Right cardiac atrium (tissue), 5 donors: ENCODE results near the gene MS4A5. TPM values are rescaled to one million over a fixed set of nuclear protein-coding genes. Genes with fewer than 3 reads are reported as not detected.
A peak's percentile ranks its signal among the peaks of the same experiment; 100 is the strongest.
"Not testable (repeated sequence)": the region's sequence is repeated elsewhere in the genome, so short reads cannot be mapped to it uniquely, and the experiment has no call there.

Source experiments
- ATAC-seq, 2 donors: fragments of 200-7000 bp; cut with Tn5 transposase; one replicate each; pipeline versions ENCODE4 v1.8.0 to v1.9.1; 2020; ENCODE audit warnings: moderate library complexity in 2 of 2, mild to moderate bottlenecking in 1 of 2
- DNase-seq, 3 donors: peaks; one replicate each; pipeline ENCODE4 v3.0.0-alpha.2; 2020
- H3K27ac ChIP-seq: one replicate; pipeline ENCODE4 v1.5.1; 2013; ENCODE audit warnings: mild to moderate bottlenecking, low read length, control low read depth, moderate library complexity
- H3K27me3 ChIP-seq: one replicate; pipeline ENCODE4 v1.6.1; 2013; ENCODE audit not compliant: control insufficient read depth, insufficient read depth
- H3K4me1 ChIP-seq: one replicate; pipeline ENCODE4 v1.6.1; 2013; ENCODE audit warnings: low read length; ENCODE audit not compliant: control insufficient read depth, insufficient read depth
- H3K4me3 ChIP-seq: one replicate; pipeline ENCODE4 v1.5.1; 2013; ENCODE audit warnings: low read length, control low read depth
- H3K9me3 ChIP-seq: one replicate; pipeline ENCODE4 v1.6.1; 2013; ENCODE audit warnings: low read length; ENCODE audit not compliant: control insufficient read depth
- whole genome bisulfite sequencing: extraction: QIAGEN DNeasy Blood & Tissue Kit; methylation state at CpG from one replicate; pipeline ENCODE4 v1.1.7; 2013; 5-methylcytosine and 5-hydroxymethylcytosine counted together
- intact Hi-C, 4 donors: fragments of 100-400 bp; cut with DNase I; formaldehyde crosslinking; loops; one replicate each; pipeline versions ENCODE4 v1.11.0 to v1.14.0; 2022 to 2023
- polyA plus RNA-seq: library from polyadenylated mRNA; stranded (reverse); fragments of 200-250 nt; gene quantifications from one replicate; pipeline ENCODE4 v1.2.3, GENCODE V29; 2013
- total RNA-seq, 4 donors: library from RNA; stranded (reverse); fragmentation: NEBNext Ultra II Directional; extraction: Animal tissue kit (Norgen Biotek cat#: 25700); gene quantifications; one replicate each; pipeline ENCODE4 v1.2.1, GENCODE V29; 2021
- donor health status: healthy with polysubstance abuse.
- donor health status: DM: no; HTN: yes; CAD: no.
- donor health status: DM: no; HTN: no; CAD: no.
- donor health status: DM: no; HTN: yes; CAD: no; lungs with severe emphysema.
- donor health status: DM: yes; HTN: yes; CAD: no.

Gene MS4A5
- total and polyA plus RNA-seq, 5 donors, result not detected

GRCh38 chr11:60431251-60431650, 1.9 kb downstream of the MS4A5 start:
- Histone ChIP-seq H3K4me3 (no peak overlapping the region), H3K27ac (no peak overlapping the region), H3K27me3 (peaks cover 4% of the 10 kb centered on the region), H3K9me3 (no peaks in the 10 kb centered on the region), H3K4me1 (no peaks in the 10 kb centered on the region)
- intact Hi-C loops, result no loop called here
- ATAC-seq (no peak), DNase-seq (no peak)
- WGBS, result 73% methylated on average over 2 of the region's 2 CpGs

- ATAC-seq (no peak), DNase-seq (no peak)
- Histone ChIP-seq H3K27ac (no peak overlapping the region), H3K4me1 (no peaks in the 10 kb centered on the region), H3K27me3 (peaks cover 4% of the 10 kb centered on the region), H3K4me3 (no peak overlapping the region), H3K9me3 (no peaks in the 10 kb centered on the region)
- 66% methylated on average over 4 of the region's 4 CpGs for WGBS
- intact Hi-C loops, result no loop called here
These were observed 4.0 kb downstream of the MS4A5 start for GRCh38 chr11:60433401-60433800.

GRCh38 chr11:60447070-60447469, 17.7 kb downstream of the MS4A5 start:
- H3K4me3 ChIP-seq, result no peak overlapping the region
- no peaks in the 10 kb centered on the region for H3K4me1 ChIP-seq
- no peak for DNase-seq
- no peak overlapping the region for H3K27ac ChIP-seq
- H3K27me3 ChIP-seq, result no peaks in the 10 kb centered on the region
- no peak for ATAC-seq
- intact Hi-C loops, result no loop called here
- no peaks in the 10 kb centered on the region for H3K9me3 ChIP-seq

- Histone ChIP-seq H3K4me3 (no peak overlapping the region), H3K4me1 (no peaks in the 10 kb centered on the region), H3K9me3 (no peaks in the 10 kb centered on the region), H3K27me3 (no peaks in the 10 kb centered on the region), H3K27ac (no peak overlapping the region)
- DNase-seq (peak in 1 of 3 donors; percentile 13), ATAC-seq (no peak)
- intact Hi-C loops, result no loop called here
These were observed 18.5 kb downstream of the MS4A5 start for GRCh38 chr11:60447846-60448245.

- intact Hi-C loops, H3K4me3 ChIP-seq, H3K4me1 ChIP-seq, ATAC-seq, H3K27me3 ChIP-seq, H3K9me3 ChIP-seq, H3K27ac ChIP-seq: not testable (repeated sequence)
- WGBS, result 95% methylated on average over 32 of the region's 32 CpGs
- DNase-seq, result peak in 2 of 3 donors; percentile 25 to 38
These were observed 21.8 kb downstream of the MS4A5 start for GRCh38 chr11:60451185-60451584.

GRCh38 chr11:60454212-60454611, 24.8 kb downstream of the MS4A5 start:
- ATAC-seq (no peak), DNase-seq (no peak)
- Histone ChIP-seq H3K27ac (no peak overlapping the region), H3K4me3 (no peak overlapping the region), H3K27me3 (no peaks in the 10 kb centered on the region), H3K9me3 (no peaks in the 10 kb centered on the region), H3K4me1 (no peaks in the 10 kb centered on the region)
- intact Hi-C loops, result no loop called here

- H3K4me3 ChIP-seq, result no peak within 1 kb of the TSS
- H3K27ac ChIP-seq, result no peak within 1 kb of the TSS
- ATAC-seq, result no peak
- no peaks in the 10 kb centered on the region for H3K27me3 ChIP-seq
- H3K4me1 ChIP-seq, result no peaks in the 10 kb centered on the region
- 72% methylated on average over 4 of the region's 4 CpGs for WGBS
- no peak for DNase-seq
- intact Hi-C loops, result no loop called here
- no peaks in the 10 kb centered on the region for H3K9me3 ChIP-seq
These were observed 26.2 kb downstream of the MS4A5 start, which contains the start of gene MS4A1 for GRCh38 chr11:60455531-60456042. TSS of gene MS4A1 (plus strand) at chr11:60455847. CDS start at chr11:60462375, 6,528 bp downstream.

- 75% methylated on average over 3 of the region's 3 CpGs for WGBS
- no peak overlapping the region for H3K4me3 ChIP-seq
- DNase-seq, result no peak
- ATAC-seq, result no peak
- no peak overlapping the region for H3K27ac ChIP-seq
- no peaks in the 10 kb centered on the region for H3K27me3 ChIP-seq
- no peaks in the 10 kb centered on the region for H3K4me1 ChIP-seq
- intact Hi-C loops, result no loop called here
- no peaks in the 10 kb centered on the region for H3K9me3 ChIP-seq
These were observed 28.2 kb downstream of the MS4A5 start for GRCh38 chr11:60457576-60457975.

- intact Hi-C loops, result no loop called here
- Histone ChIP-seq H3K27me3 (no peaks in the 10 kb centered on the region), H3K27ac (no peak overlapping the region), H3K4me3 (no peak overlapping the region), H3K9me3 (no peaks in the 10 kb centered on the region), H3K4me1 (no peaks in the 10 kb centered on the region)
- ATAC-seq, result no peak
- 90% methylated on average over 1 of the region's 1 CpG for WGBS
- no peak for DNase-seq
These were observed 30.0 kb downstream of the MS4A5 start for GRCh38 chr11:60459345-60459744.

GRCh38 chr11:60468829-60469228, 39.5 kb downstream of the MS4A5 start:
- Histone ChIP-seq H3K4me1 (no peaks in the 10 kb centered on the region), H3K27me3 (no peaks in the 10 kb centered on the region), H3K9me3 (no peaks in the 10 kb centered on the region), H3K27ac (no peak overlapping the region), H3K4me3 (no peak overlapping the region)
- 63% methylated on average over 2 of the region's 2 CpGs for WGBS
- intact Hi-C loops, result no loop called here
- DNase-seq, result no peak
- no peak for ATAC-seq

GRCh38 chr11:60469723-60470122, 40.4 kb downstream of the MS4A5 start:
- Histone ChIP-seq H3K4me3 (no peak overlapping the region), H3K4me1 (no peaks in the 10 kb centered on the region), H3K9me3 (no peaks in the 10 kb centered on the region), H3K27ac (no peak overlapping the region), H3K27me3 (no peaks in the 10 kb centered on the region)
- DNase-seq (no peak), ATAC-seq (no peak)
- intact Hi-C loops, result no loop called here
- WGBS, result 62% methylated on average over 2 of the region's 2 CpGs

GRCh38 chr11:60477035-60477445, 47.7 kb downstream of the MS4A5 start:
- H3K27ac ChIP-seq, result no peak overlapping the region
- H3K4me3 ChIP-seq, result no peak overlapping the region
- no peaks in the 10 kb centered on the region for H3K9me3 ChIP-seq
- 38% methylated on average over 6 of the region's 6 CpGs for WGBS
- no peaks in the 10 kb centered on the region for H3K4me1 ChIP-seq
- ATAC-seq, result no peak
- DNase-seq, result no peak
- intact Hi-C loops, result no loop called here
- H3K27me3 ChIP-seq, result no peaks in the 10 kb centered on the region
